ENCODE measurements around the gene CATSPER3.
A peak's percentile ranks its signal among the peaks of the same experiment; 100 is the strongest.

CATSPER3 gene

GRCh38 chr5:135034963-135035677, 67.4 kb downstream of the CATSPER3 start:
- Histone ChIP-seq H3K36me3 (ENCODE audit: control insufficient read depth, insufficient read depth, low read length) (no peaks in the 10 kb centered on the region), H3K27me3 (ENCODE audit: control insufficient read depth, insufficient read depth, low read length) (peaks cover 69% of the 10 kb centered on the region), H3K4me1 (ENCODE audit: control insufficient read depth, insufficient read depth, low read length) (peaks cover 31% of the 10 kb centered on the region), H3K9ac (ENCODE audit: low read length) (peak overlapping the region; percentile 45), H3K9me3 (ENCODE audit: control insufficient read depth, low read length) (no peaks in the 10 kb centered on the region), H3K4me3 (ENCODE audit: low read length) (no peak overlapping the region)

- Histone ChIP-seq H3K9ac (ENCODE audit: low read length) (no peak overlapping the region), H3K4me1 (ENCODE audit: control insufficient read depth, insufficient read depth, low read length) (peaks cover 37% of the 10 kb centered on the region), H3K4me3 (ENCODE audit: low read length) (no peak overlapping the region), H3K36me3 (ENCODE audit: control insufficient read depth, insufficient read depth, low read length) (no peaks in the 10 kb centered on the region), H3K27me3 (ENCODE audit: control insufficient read depth, insufficient read depth, low read length) (peaks cover 69% of the 10 kb centered on the region), H3K9me3 (ENCODE audit: control insufficient read depth, low read length) (no peaks in the 10 kb centered on the region)
Measured at GRCh38 chr5:135035678-135036030, 67.9 kb downstream of the CATSPER3 start.

- H3K4me1 ChIP-seq (ENCODE audit: control insufficient read depth, insufficient read depth, low read length): peaks cover 37% of the 10 kb centered on the region
- no peak overlapping the region for H3K4me3 ChIP-seq (ENCODE audit: low read length)
- no peaks in the 10 kb centered on the region for H3K36me3 ChIP-seq (ENCODE audit: control insufficient read depth, insufficient read depth, low read length)
- no peak overlapping the region for H3K9ac ChIP-seq (ENCODE audit: low read length)
- H3K27me3 ChIP-seq (ENCODE audit: control insufficient read depth, insufficient read depth, low read length): peaks cover 69% of the 10 kb centered on the region
- H3K9me3 ChIP-seq (ENCODE audit: control insufficient read depth, low read length): no peaks in the 10 kb centered on the region
Measured at GRCh38 chr5:135036405-135036804, 68.7 kb downstream of the CATSPER3 start.

- Histone ChIP-seq H3K36me3 (ENCODE audit: control insufficient read depth, insufficient read depth, low read length) (no peaks in the 10 kb centered on the region), H3K4me1 (ENCODE audit: control insufficient read depth, insufficient read depth, low read length) (peaks cover 33% of the 10 kb centered on the region), H3K27me3 (ENCODE audit: control insufficient read depth, insufficient read depth, low read length) (peaks cover 75% of the 10 kb centered on the region), H3K9ac (ENCODE audit: low read length) (peak overlapping the region; percentile 54), H3K4me3 (ENCODE audit: low read length) (no peak overlapping the region), H3K9me3 (ENCODE audit: control insufficient read depth, low read length) (no peaks in the 10 kb centered on the region)
Measured at GRCh38 chr5:135037519-135038204, 70.0 kb downstream of the CATSPER3 start.

- Histone ChIP-seq H3K4me1 (ENCODE audit: control insufficient read depth, insufficient read depth, low read length) (peaks cover 33% of the 10 kb centered on the region), H3K27me3 (ENCODE audit: control insufficient read depth, insufficient read depth, low read length) (peaks cover 81% of the 10 kb centered on the region), H3K36me3 (ENCODE audit: control insufficient read depth, insufficient read depth, low read length) (no peaks in the 10 kb centered on the region), H3K9me3 (ENCODE audit: control insufficient read depth, low read length) (no peaks in the 10 kb centered on the region), H3K9ac (ENCODE audit: low read length) (peak overlapping the region; percentile 54), H3K4me3 (ENCODE audit: low read length) (no peak overlapping the region)
Measured at GRCh38 chr5:135038205-135038812, 70.6 kb downstream of the CATSPER3 start.

- no peaks in the 10 kb centered on the region for H3K9me3 ChIP-seq (ENCODE audit: control insufficient read depth, low read length)
- H3K4me1 ChIP-seq (ENCODE audit: control insufficient read depth, insufficient read depth, low read length): peaks cover 39% of the 10 kb centered on the region
- H3K4me3 ChIP-seq (ENCODE audit: low read length): no peak overlapping the region
- H3K27me3 ChIP-seq (ENCODE audit: control insufficient read depth, insufficient read depth, low read length): peaks cover 81% of the 10 kb centered on the region
- H3K36me3 ChIP-seq (ENCODE audit: control insufficient read depth, insufficient read depth, low read length): no peaks in the 10 kb centered on the region
- peak overlapping the region; percentile 54 for H3K9ac ChIP-seq (ENCODE audit: low read length)
Measured at GRCh38 chr5:135038813-135039270, 71.1 kb downstream of the CATSPER3 start.

- Histone ChIP-seq H3K9me3 (ENCODE audit: control insufficient read depth, low read length) (no peaks in the 10 kb centered on the region), H3K4me3 (ENCODE audit: low read length) (peak overlapping the region; percentile 50), H3K36me3 (ENCODE audit: control insufficient read depth, insufficient read depth, low read length) (no peaks in the 10 kb centered on the region), H3K9ac (ENCODE audit: low read length) (peak overlapping the region; percentile 54), H3K27me3 (ENCODE audit: control insufficient read depth, insufficient read depth, low read length) (peaks cover 85% of the 10 kb centered on the region), H3K4me1 (ENCODE audit: control insufficient read depth, insufficient read depth, low read length) (peaks cover 39% of the 10 kb centered on the region)
Measured at GRCh38 chr5:135039271-135040033, 71.7 kb downstream of the CATSPER3 start.

GRCh38 chr5:135040034-135040332, 72.3 kb downstream of the CATSPER3 start:
- Histone ChIP-seq H3K4me1 (ENCODE audit: control insufficient read depth, insufficient read depth, low read length) (peaks cover 34% of the 10 kb centered on the region), H3K4me3 (ENCODE audit: low read length) (no peak overlapping the region), H3K36me3 (ENCODE audit: control insufficient read depth, insufficient read depth, low read length) (no peaks in the 10 kb centered on the region), H3K27me3 (ENCODE audit: control insufficient read depth, insufficient read depth, low read length) (peaks cover 85% of the 10 kb centered on the region), H3K9ac (ENCODE audit: low read length) (peak overlapping the region; percentile 34), H3K9me3 (ENCODE audit: control insufficient read depth, low read length) (no peaks in the 10 kb centered on the region)

GRCh38 chr5:135040333-135041144, 72.8 kb downstream of the CATSPER3 start:
- H3K4me3 ChIP-seq (ENCODE audit: low read length): no peak overlapping the region
- H3K27me3 ChIP-seq (ENCODE audit: control insufficient read depth, insufficient read depth, low read length): peaks cover 85% of the 10 kb centered on the region
- peak overlapping the region; percentile 34 for H3K9ac ChIP-seq (ENCODE audit: low read length)
- H3K36me3 ChIP-seq (ENCODE audit: control insufficient read depth, insufficient read depth, low read length): no peaks in the 10 kb centered on the region
- H3K9me3 ChIP-seq (ENCODE audit: control insufficient read depth, low read length): no peaks in the 10 kb centered on the region
- H3K4me1 ChIP-seq (ENCODE audit: control insufficient read depth, insufficient read depth, low read length): peaks cover 30% of the 10 kb centered on the region

GRCh38 chr5:135041145-135041587, 73.5 kb downstream of the CATSPER3 start:
- H3K27me3 ChIP-seq (ENCODE audit: control insufficient read depth, insufficient read depth, low read length): peaks cover 88% of the 10 kb centered on the region

GRCh38 chr5:135041726-135042125, 74.0 kb downstream of the CATSPER3 start:
- Histone ChIP-seq H3K36me3 (ENCODE audit: control insufficient read depth, insufficient read depth, low read length) (no peaks in the 10 kb centered on the region), H3K4me1 (ENCODE audit: control insufficient read depth, insufficient read depth, low read length) (peaks cover 30% of the 10 kb centered on the region), H3K9me3 (ENCODE audit: control insufficient read depth, low read length) (no peaks in the 10 kb centered on the region), H3K4me3 (ENCODE audit: low read length) (no peak overlapping the region), H3K27me3 (ENCODE audit: control insufficient read depth, insufficient read depth, low read length) (peaks cover 83% of the 10 kb centered on the region), H3K9ac (ENCODE audit: low read length) (no peak overlapping the region)

More at GRCh38 chr5:135041145-135041587, 73.5 kb downstream of the CATSPER3 start:
- Histone ChIP-seq H3K4me3 (ENCODE audit: low read length) (no peak overlapping the region), H3K36me3 (ENCODE audit: control insufficient read depth, insufficient read depth, low read length) (no peaks in the 10 kb centered on the region), H3K9ac (ENCODE audit: low read length) (no peak overlapping the region), H3K9me3 (ENCODE audit: control insufficient read depth, low read length) (no peaks in the 10 kb centered on the region), H3K4me1 (ENCODE audit: control insufficient read depth, insufficient read depth, low read length) (peaks cover 30% of the 10 kb centered on the region)

All from mucosa of stomach (tissue), 1 donor.